ENCODE measurements around the gene TRIO.

TRIO gene

DNA sequence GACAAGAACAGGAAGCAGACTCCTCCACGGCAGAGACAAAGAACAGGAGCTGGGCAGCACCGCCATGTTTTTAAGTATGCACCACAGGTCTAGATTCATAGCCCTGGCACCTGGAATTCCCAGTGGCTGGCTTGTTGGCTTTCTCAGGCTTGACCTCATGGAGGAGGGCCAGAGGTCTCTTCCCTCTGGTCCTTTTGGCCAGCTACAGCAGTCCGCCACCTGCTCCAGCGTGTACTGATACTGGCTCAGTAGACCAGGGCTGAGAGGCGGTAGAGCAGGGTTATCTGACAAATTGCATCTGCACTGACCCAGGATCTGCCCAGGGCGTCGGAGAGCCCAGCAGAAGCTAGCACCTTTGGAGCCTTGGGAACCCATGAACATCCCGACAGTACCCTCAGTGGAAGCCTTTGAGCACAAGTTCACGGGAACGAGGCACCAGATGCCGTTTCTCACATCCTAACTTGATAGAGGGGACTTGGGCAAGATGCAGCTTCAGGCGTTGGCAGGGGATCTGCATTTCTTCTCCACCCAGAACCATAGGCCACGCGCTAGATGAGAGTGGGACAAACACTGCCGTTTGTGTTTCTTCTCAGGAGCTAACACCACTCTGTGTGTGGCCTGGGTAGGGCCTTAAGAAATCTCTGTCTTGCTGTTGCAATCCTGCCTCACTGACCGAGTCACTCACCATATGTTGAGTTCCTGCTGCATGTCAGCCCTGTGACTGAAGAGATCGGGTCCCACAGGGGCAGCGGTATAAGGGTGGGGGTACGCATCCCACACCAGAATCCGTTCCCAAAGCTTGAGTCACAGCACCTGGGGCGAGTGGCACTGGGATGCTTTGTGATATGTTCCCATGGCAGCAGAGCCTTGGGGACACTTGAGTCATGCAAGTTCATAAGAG, 348.1 kb downstream of the TRIO start:
- in situ Hi-C loops (cut with HindIII; ENCODE audit: low pct_unique_long_range_greater_than_20kb, low sequenced_read_pairs) = no loop called here
- no peak for DNase-seq (ENCODE audit: low read depth in 1 of 2, low spot score in 1 of 2)
- TF ChIP-seq JUND (IDR thresholded peaks at IDR 0.05; ENCODE audit: low read depth) = no peak

DNA sequence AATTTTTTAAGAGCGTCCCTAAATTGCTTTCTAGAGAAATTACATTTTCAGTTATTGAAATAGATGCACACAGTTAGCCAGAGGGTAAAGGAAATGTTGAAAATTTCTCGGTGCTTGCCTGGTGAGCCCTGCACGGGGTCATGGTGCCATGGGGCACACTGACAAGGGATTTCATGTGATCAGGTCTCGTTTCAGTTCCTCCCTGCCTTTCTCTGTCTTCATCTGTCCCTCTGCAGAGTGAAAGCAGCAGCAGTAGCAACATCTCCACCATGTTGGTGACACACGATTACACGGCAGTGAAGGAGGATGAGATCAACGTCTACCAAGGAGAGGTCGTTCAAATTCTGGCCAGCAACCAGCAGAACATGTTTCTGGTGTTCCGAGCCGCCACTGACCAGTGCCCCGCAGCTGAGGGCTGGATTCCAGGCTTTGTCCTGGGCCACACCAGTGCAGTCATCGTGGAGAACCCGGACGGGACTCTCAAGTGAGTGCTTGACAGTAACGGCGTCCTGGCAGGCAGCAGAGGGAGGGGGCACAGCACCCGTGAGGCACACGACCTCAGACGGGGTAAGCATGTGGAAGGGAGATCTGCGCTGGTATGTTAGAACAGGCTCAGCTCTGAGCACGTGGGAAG, 349.3 kb downstream of the TRIO start:
- in situ Hi-C loops (cut with HindIII; ENCODE audit: low pct_unique_long_range_greater_than_20kb, low sequenced_read_pairs) = no loop called here
- no peak for TF ChIP-seq JUND (IDR thresholded peaks at IDR 0.05; ENCODE audit: low read depth)
- no peak for DNase-seq (ENCODE audit: low read depth in 1 of 2, low spot score in 1 of 2)

- DNase-seq (ENCODE audit: low read depth in 1 of 2, low spot score in 1 of 2) = no peak
- no peak for TF ChIP-seq JUND (IDR thresholded peaks at IDR 0.05; ENCODE audit: low read depth)
- in situ Hi-C loops (cut with HindIII; ENCODE audit: low pct_unique_long_range_greater_than_20kb, low sequenced_read_pairs) = no loop called here
These were observed 352.2 kb downstream of the TRIO start for GRCh38 chr5:14495301-14495700.

DNA sequence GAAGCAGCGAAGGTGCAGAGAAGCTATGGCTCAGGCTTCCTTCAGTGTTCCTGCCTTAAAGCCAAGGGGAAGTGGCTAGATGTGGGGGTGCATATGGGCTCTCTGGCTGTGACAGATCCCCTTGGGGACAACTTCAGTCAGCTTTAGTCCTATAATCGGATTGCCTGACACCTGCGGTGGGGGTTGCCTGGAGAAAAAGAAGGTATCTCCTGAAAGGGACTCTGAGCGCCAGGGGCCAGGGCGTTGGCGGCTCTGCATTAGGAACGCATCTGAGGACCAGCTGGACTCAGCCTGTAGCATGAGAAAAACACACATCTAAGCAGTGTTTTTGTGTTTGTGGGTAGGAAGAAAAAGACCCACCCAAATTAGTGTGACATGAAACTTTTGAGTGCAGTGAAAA, 354.2 kb downstream of the TRIO start:
- in situ Hi-C loops (cut with HindIII; ENCODE audit: low pct_unique_long_range_greater_than_20kb, low sequenced_read_pairs) = no loop called here
- TF ChIP-seq JUND (IDR thresholded peaks at IDR 0.05; ENCODE audit: low read depth) = no peak

DNA sequence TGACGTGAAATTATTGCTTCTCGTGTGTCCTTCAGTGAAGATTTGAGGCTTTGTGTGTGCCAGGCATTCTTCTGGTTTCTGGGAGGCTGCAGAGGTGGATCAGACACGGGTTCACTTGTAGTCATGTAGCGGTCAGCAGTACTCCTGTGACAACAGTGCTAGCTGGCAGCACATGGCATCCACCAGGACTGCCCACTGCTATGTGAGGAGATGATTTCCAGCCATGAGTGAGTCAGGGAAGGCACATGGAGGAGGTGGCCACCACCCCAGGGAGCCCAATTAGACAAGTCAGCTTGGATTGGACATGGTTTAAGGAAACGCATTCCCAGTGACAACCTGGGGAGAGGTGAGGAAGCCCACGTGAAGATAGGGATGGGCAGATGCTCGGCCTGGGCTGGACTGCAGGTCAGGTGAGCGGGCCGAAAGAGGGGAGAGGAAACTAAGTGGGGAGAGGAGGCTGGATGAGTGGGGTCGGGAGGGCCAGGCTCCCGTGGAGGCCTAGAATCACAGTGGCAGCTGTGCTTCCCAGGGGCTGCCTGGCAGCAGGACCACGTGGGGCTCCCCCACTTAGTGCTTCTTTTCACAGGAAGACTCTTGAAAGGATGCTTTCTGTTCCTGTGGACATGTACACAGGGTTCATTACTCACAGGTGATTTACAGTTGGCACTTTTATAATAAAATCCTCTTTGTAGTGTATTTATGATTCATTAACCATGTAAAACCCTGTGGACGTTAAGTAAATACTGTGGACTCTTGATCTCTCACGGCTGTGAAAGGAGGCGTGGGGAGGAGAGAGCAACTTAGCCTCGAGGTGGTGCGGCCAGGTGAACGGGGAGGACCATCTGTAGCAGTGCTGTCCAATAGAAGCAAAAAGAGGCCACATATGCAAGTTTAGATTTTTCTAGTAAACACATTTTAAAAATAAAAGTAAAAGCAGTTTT, 358.5 kb downstream of the TRIO start:
- in situ Hi-C loops (cut with HindIII; ENCODE audit: low pct_unique_long_range_greater_than_20kb, low sequenced_read_pairs) = no loop called here
- DNase-seq (ENCODE audit: low read depth in 1 of 2, low spot score in 1 of 2) = no peak

More for the DNA sequence above, 354.2 kb downstream of the TRIO start:
- no peak for DNase-seq (ENCODE audit: low read depth in 1 of 2, low spot score in 1 of 2)

DNA sequence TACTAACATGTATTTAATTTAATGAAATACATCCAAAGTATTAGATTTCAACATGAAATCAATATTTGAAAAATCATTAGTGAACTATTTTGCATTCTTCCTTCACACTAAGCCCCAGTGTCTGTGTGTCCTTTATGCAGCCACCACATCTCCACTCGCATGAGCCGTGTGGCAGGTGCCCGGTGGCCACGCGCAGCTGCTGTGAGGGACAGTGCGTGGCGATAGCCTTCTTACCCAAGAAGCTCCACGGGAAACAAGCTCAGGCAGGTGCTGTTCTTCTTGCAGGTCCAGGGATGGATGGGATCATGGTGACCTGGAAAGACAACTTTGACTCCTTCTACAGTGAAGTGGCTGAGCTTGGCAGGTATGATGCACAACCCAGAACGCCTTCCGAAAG, 359.1 kb downstream of the TRIO start:
- no peak for DNase-seq (ENCODE audit: low read depth in 1 of 2, low spot score in 1 of 2)
- in situ Hi-C loops (cut with HindIII; ENCODE audit: low pct_unique_long_range_greater_than_20kb, low sequenced_read_pairs) = no loop called here
- TF ChIP-seq JUND (IDR thresholded peaks at IDR 0.05; ENCODE audit: low read depth) = no peak

More for the DNA sequence above, 358.5 kb downstream of the TRIO start:
- TF ChIP-seq JUND (IDR thresholded peaks at IDR 0.05; ENCODE audit: low read depth) = no peak

DNA sequence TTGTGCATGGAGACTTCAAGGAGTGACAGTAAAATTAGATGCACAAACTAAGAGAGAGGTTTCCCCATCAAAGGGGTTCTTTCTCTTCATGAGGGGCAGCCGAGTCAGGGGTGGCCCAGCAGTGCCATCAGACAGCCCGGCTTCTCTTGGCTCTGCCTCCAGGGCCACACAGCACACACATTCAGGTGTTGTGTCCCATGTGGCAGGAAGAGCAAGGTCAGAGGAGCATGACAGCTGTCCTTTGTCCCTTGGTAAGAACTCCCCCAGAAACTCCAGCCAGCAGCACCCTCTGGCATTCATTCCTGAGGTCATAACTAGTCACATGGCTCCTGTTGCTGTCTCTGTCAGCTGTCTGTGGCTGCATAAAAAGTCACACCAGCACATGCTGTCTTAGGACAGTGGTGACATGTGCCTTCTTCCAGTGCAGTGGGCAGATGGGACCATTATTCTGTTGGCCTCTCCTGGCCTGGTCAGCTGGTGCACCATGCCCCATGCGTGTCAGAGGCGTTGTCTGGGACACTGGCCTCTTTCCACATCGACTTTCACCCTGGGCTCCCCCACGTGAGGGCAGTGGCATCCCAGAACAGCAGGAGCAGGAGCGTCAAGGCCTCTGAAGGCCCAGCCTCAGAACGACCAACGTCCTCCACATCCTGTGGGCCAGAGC, 360.0 kb downstream of the TRIO start:
- in situ Hi-C loops (cut with HindIII; ENCODE audit: low pct_unique_long_range_greater_than_20kb, low sequenced_read_pairs) = no loop called here
- TF ChIP-seq JUND (IDR thresholded peaks at IDR 0.05; ENCODE audit: low read depth) = no peak
- DNase-seq (ENCODE audit: low read depth in 1 of 2, low spot score in 1 of 2) = no peak

- no peak for TF ChIP-seq JUND (IDR thresholded peaks at IDR 0.05; ENCODE audit: low read depth)
- no peak for DNase-seq (ENCODE audit: low read depth in 1 of 2, low spot score in 1 of 2)
- in situ Hi-C loops (cut with HindIII; ENCODE audit: low pct_unique_long_range_greater_than_20kb, low sequenced_read_pairs) = no loop called here
These were observed 360.7 kb downstream of the TRIO start for GRCh38 chr5:14503681-14504331.

- no peak for DNase-seq (ENCODE audit: low read depth in 1 of 2, low spot score in 1 of 2)
- TF ChIP-seq JUND (IDR thresholded peaks at IDR 0.05; ENCODE audit: low read depth) = no peak
- in situ Hi-C loops (cut with HindIII; ENCODE audit: low pct_unique_long_range_greater_than_20kb, low sequenced_read_pairs) = no loop called here
These were observed 361.2 kb downstream of the TRIO start for GRCh38 chr5:14504332-14504727.

DNA sequence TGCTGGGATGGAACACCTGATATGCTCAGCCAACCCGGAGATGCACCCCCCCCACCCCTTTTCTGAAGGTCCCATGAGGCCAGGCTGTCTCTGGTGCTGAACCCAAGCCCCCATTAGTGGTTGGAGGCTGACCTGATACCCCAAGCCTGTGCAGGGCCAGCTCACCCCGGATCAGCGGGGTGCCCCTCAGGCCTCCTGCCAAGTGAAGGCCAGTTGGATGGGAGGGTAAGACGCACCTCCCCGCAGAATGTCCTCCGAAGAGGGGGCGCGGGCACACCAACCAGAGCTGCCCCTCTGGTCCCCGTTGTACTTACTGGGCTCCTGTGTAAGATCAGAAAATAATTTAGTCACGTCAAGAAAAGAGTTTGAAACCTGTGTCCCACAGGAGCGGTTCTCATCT, 361.7 kb downstream of the TRIO start:
- DNase-seq (ENCODE audit: low read depth in 1 of 2, low spot score in 1 of 2) = no peak
- no peak for TF ChIP-seq JUND (IDR thresholded peaks at IDR 0.05; ENCODE audit: low read depth)
- in situ Hi-C loops (cut with HindIII; ENCODE audit: low pct_unique_long_range_greater_than_20kb, low sequenced_read_pairs) = no loop called here

DNA sequence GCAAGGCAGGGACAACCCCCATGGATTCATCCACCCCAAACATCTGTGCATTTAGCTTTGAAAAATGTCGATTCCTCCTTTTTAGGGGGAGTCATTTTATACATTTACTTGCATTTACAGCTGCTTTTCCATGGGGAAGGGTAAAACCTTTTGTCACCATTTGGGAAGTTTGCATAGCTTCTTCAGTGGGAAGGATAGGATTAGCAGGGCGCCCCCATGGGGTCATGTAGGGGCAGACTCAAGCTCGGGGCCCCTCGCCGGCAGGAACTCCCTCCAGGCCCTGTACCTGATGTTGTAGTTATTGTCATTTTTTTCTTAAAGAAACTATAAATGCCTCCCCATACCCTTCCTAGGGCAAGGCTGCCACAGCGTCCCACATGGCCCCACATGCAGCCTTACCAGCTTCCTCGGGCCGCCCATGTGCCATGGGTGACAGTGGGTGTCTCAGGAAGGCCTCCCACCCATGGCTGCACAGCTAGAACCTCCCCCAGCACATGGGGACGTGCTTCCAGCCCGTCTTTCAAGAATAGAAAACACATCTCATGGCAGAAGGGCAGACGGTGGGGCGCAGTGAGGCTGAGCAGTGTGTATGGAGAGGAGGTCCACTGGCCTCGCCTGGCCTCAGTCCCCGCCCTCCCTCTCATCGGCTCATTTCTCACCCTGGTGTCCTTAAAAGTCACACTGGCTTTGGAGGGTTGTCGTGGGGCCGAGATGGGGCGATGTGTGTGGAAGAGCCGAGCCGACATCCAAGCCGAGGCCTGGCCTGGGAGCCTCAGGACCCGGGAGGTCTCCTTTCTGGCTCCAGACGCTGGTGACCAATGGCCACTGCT, 362.4 kb downstream of the TRIO start:
- in situ Hi-C loops (cut with HindIII; ENCODE audit: low pct_unique_long_range_greater_than_20kb, low sequenced_read_pairs) = no loop called here

More for the DNA sequence above, 362.4 kb downstream of the TRIO start:
- no peak for TF ChIP-seq JUND (IDR thresholded peaks at IDR 0.05; ENCODE audit: low read depth)
- DNase-seq (ENCODE audit: low read depth in 1 of 2, low spot score in 1 of 2) = no peak

Data from T47D (cell line).